GM19452 (cell line): ENCODE data around the gene ADAMTS17.

ENCODE experiments used
- ATAC-seq: cut with Tn5 transposase; IDR thresholded peaks from one replicate; pipeline ENCODE4 v1.9.1; 2021; ENCODE audit not compliant: unreplicated experiment

ADAMTS17 gene

DNA sequence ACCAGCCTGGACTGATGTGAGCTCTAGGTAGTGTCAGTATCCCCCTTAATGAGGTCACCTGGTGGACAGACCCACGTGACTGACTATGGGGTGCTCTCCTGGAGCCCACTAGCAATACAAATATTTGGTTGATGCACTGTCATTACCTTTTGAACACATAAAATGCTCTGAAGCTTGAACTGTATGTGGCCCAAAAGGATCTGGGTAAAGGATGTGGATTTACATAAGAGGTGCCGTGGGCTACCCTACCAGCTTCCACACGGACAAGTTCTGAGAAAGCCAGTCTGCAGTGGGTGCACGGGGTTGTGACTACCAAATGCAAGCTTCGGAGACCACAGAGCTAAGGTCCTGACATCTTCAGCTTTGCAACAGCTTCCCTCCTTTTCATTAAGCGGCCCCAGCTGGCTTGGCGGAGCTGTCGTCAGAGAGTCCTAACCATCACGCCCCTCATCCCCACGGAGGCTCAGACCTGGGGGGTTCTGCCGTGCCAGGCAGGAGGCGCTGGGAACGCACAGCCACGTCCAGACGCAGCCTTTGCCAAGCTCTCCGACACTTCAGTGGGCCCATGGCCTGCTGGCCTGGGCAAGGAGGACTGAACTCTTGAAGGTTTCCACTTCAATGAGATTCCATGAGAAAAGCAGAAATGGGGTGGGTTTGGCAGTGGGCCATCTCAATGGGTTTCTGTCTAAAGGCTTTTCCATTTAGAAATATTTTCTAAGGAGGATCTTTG is 228.3 kb downstream of the ADAMTS17 start:
- ATAC-seq: no peak

DNA sequence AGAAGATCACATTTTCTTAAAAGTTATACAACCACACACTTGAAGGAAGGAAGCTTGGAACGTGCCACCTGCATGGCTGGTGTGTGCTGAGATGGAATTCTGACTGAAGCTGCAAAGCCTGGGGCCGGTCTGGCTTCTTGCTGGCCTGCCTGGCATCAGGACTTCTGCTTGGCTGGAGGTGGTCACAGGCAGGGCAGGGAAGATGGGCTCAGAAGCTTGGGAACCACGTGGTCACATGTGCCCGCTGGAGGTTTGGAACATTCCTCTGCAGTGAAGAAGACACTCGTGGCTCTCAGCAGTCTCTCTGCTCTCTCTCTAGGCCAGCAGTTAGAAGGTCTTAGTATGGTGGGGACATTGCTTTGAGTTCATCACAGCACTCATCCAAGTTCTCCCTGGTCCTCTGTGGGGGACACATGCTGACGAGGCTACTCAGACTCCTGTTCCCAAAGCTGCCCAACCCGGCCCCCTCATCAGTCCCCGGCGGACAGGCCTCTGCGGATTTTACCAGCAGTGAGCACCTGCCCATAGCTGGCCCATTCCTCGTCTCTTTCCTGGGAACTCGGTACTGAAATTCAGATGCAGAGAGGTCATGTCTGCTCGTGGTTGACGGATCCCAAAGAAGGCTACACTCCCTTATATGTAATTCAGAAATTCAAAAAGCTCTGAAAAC is 229.0 kb downstream of the ADAMTS17 start:
- no peak for ATAC-seq

DNA sequence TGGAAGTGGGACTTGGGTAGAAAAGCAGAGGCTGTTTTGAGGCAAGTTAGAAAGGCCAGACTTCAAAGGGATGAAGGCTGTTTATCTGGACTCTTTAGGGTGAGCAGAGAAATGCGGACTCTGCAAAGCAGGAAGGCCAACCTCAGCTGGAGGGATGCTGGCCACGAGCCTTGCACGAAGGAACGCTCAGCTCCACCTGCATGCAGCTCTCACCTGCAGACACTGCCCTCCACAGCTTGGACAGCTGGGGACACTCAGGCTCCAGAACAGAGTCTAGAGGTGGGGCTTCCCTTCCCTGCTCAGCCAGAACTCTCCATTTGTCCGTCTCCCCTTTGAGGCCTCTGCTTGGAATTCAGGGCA is 229.7 kb downstream of the ADAMTS17 start:
- ATAC-seq: no peak

DNA sequence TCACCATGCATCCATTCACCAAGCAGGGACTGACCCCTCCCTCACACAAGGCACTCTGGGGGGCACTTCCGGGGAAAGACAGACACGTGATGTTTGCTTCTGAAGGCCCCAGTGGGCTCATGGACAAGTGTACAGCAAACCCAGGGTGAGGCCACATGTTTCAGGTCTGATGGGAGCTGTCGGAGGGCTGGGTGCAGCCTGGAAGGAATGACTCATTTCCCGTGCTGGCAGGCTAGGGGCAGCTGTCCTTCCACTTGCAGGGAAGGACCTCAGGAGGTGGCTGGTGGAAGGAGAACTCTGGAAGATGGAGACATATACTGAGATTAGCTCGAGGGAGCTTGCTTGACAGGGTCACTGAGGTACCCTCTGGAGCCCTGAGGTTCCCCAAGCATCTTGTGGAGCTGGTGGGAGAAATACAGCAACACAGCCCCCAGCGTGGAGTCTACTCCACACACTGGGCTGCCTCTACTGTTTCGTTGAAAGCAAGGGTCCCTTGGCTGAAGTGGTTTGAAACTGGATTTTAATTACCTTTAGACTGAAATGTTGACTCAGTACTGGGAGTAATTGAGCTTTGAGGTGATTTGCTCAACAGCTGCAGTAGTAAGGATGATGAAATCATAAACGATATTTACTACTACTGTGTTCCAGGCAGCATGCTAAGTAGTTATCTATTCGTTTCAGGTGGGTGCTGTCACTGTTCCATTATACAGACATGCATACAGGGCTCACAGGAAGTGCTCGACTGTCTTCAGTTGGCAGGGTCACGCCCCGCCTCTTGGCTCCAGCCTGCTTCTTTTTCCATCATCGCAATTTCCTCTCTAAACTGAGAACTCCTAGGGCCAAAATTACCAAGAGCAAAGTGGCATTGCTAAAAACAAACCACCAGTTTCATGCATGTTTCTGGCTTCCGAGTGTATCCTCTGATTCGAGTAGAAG is 230.4 kb downstream of the ADAMTS17 start:
- ATAC-seq: no peak

DNA sequence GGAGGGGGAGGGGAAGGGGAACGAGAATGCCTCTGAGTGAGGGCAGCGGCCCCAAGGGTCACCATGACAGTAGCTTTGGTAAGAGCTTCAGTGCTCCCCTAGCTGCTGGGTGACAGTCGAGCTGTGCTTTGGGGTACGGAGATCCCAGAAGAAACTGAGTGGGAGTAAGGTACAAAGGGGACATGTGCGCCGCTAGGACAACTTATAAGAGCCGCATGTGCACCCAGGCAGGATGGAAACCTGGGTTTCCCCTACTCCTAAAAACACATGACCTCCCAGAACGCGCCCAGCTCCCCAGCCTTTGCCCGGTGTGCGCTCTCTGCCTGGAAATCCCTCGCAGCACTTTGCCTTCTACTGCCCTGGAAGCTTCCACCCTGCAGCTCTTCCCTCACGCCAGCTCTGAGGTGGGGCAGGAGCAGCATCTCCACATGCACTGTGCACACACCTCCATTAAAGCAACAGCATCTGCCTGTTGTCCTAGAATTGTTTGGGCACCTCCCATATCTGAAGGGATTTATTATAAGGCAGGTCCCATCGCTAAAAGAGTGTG is 232.2 kb downstream of the ADAMTS17 start:
- ATAC-seq: no peak

DNA sequence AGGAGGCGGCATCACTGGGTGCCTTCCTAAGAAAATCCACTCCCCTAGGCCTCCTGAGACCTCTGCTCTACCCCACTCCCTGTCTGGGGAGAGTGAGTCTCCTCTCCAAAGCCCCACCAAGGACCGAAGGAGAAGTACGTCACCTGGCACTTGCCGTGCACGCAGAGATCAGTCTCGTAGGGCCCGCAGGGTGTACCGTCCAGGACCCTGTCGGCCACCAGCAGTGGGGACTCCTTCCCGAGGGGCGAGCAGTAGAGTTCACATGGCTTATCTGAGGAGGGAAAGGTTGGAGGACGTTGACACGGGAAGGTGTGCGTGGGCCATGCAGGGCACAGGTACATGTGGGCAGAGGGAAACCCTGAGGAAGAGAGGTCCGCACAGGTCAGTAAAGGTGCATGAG is 232.9 kb downstream of the ADAMTS17 start:
- ATAC-seq: no peak

DNA sequence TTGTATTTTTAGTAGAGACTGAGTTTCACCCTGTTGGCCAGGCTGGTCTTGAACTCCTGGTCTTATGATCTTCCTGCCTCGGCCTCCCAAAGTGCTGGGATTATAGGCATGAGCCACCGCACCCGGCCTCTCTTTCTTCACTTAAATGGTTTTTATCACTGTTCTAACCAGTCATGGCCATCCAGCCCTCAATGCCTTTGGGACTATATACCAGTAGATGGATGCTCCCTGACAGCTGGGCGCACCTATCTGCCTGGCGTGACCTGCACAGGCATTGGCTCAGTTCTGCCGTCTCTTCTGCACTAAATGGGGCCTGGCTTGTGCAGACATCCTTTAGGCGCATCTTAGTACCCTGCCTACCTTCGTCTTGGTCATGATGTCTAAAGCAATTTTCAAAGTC is 233.4 kb downstream of the ADAMTS17 start:
- no peak for ATAC-seq

DNA sequence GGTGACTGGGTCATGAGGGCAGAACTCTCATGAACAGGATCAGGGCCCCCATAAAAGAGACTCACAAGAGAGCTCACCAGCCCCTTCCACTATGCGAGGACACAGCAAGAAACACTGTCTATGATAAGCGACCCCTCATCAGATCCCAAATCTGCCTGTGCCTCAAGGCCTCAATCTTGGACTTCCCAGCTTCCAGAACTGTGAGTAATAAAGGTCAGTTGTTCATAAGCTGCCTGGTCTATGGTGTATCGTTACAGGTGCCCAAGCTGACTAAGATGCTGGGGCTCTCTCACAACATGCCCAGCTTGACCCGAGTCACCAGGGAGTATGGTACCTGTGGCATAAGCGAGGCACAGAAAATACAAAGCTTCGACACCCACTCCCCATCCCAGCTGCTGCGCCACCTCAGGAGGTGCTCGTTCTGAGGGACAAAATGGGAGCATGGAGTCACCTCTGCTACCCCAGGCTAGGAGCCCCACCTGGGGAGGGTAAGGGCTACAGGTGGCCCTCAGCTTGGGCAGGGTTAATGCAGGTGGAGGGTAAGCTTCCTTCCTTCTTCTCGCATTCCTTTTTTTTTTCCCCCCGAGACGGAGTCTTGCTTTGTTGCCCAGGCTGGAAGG is 234.1 kb downstream of the ADAMTS17 start:
- ATAC-seq: no peak

DNA sequence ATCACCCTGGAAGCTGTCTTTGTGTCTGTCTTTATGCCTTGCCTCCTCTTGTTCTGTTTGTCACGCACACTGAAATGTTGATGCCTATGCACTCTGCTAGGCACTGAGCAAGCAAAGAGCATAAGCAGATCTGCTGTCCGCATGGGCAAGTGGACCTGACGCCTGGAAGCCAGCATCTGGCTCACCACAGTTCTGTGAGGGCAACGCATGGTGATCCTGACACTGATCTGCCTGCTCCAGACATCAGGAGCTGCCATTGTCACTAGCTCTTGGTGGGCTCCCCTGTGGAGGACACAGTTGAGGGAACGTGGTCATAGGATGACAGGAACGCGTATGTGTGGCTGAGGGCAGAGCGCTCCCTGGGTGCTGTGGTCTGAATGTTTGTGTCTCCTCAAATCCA is 234.6 kb downstream of the ADAMTS17 start:
- no peak for ATAC-seq

DNA sequence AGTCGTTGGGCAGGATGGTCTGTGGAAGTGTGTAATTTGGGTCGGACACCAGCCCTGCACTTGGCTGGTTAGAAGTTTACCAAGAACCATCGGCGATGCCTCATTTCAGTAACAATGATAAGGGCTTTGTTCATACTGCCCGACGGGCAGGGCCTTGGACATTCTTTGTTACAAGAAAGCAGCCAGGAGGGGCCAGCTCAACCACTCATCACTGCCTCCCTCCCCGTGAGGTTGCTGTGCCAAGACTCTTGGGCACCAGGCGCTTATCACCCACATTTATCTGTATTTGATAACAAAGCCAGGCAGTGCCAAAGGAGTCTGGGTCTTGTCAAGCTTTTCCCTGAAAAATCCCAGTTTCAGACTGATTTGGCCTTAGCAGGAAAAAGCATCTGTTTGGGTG is 235.0 kb downstream of the ADAMTS17 start:
- no peak for ATAC-seq

DNA sequence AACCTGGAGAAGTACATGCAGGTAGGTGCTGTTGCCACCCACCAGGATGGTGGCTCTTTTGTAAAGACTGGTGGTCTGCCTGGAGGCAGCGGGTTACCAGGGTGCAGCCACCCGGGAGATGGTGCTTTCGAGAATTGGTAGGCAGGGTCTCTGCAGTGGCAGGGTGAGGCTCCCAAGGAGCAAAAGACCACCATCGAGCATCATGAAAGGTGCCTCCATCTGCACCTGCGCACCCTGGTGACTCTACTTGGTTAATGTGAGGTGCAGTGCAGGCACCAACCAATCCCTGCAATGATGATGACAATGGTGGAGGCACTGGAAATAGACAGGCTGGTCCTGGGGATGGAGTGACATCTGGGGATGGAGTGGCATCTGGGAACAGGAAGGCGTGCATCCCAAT is 236.7 kb downstream of the ADAMTS17 start:
- no peak for ATAC-seq

DNA sequence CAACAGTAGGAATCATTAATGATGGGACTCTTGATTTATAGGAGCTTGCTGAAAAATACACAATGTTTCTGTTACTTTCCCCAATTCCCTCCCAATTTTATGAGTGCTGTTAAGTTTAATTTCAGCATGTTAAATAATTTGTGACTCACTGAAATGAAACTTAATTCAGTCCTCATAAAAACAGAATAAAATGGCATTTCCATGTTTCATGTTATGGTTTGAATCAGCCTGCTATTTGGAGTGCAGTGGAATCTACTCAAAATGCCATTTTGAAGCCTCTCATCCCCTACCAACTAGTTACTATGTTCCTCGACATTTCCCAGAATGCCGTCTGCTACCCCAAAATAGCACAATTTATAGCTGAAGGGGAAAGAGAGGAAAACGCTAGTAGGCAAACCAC is 237.5 kb downstream of the ADAMTS17 start:
- no peak for ATAC-seq

DNA sequence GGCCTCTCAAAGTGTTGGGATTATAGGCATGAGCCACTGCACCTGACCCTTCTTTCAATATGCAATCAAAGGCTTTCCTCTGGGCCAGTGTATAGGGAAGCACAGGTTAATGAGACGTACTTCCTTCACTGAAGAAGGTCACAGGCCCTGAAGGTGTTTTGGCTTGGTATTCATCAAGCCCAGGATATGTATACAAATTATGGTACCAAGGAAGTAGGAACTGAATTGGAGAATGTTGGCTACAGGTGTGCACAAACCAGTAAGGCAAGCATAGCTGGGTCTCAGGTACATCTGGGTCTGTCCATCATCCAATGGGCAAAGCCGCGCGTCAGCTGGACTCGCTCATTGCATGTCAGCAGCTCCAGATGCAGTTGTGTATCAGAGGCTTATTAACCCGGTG is 237.9 kb downstream of the ADAMTS17 start:
- no peak for ATAC-seq

DNA sequence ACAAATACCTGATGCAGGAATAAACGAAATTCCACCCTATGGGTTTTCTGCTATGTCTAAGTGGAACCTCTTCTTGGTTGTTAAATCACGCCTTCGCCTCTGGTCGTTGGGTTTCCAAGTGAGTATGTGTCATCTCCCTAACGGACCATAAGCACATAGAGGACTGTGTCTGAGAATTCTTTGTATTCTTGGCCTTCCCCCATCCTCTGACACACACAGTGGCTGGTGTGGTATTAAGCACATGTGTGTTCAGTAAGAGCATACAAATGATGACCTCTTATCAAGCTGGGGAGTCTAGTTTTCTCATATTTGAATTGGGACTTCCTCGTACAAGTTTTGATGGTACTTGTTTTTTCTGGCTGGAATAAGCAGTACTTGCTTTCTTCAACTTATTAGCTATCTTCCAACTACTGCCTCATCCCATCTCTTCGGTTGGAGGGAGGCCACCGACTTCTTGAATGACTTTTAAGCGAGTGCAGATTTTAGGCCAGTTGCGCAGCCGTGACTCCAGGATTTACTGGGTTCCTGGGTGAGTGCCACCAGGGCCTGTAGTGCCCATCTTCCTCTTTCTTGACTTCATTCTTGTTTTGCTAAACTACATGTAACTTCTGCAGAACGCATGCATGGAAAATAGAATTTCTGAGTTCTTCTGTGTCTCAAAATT is 240.2 kb downstream of the ADAMTS17 start:
- no peak for ATAC-seq

DNA sequence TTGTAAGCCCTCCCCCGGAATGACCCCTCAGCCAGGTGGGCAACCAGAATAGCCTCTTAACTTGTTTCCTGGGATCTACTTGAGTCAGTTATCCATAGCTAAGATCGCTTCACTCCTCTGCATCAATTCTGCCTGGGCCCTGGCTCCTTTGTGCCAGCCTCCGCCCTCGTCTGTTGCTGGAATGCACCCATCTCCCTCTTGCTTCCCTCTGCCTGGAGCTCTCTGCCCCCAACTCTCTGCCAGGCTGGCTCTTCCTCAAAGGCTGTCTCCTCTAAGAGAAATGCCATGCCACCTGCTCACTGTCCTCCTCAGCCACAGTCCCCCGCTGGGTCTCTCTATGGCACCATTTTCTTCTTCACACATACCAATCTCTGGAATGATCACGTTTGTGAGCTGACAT is 240.8 kb downstream of the ADAMTS17 start:
- no peak for ATAC-seq

DNA sequence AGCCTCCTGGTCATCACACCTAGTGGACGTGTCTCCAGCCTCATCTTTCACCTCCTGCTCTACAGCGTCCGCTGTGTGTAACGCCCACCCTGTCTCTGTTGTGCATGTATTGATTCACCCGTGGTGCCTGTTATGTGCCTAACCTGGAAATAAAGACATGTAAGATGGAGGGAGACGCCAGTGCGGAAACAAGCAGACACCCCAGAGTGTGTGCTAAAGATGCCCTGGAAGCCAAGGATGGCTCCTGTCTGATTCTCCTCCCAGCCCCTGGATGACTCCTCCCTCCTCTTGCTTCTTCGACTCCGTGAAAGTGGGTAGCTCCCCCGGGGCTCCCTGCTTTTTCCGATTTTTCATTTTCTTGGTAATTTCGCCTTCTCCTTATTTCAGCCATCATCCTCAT is 241.8 kb downstream of the ADAMTS17 start:
- no peak for ATAC-seq

DNA sequence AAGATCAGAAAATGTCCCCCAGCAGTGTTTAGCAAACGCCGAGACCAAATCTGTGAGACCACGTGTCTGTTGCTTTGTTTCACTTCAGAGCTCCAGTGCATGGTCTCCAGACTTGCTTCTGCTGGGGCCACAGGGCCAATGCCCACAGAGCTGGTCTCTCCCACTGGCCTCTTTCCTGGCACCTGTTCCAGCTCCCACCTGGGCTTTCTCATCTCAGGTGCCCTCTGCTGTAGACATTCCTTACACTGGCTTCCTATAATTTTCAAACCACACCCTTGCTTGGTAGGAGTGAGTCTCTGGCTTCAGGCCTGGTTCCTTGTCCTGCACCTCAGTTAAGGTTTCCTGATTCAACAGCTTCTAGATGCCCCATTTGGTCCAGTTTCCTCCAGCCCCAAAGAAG is 243.1 kb downstream of the ADAMTS17 start:
- ATAC-seq: no peak

DNA sequence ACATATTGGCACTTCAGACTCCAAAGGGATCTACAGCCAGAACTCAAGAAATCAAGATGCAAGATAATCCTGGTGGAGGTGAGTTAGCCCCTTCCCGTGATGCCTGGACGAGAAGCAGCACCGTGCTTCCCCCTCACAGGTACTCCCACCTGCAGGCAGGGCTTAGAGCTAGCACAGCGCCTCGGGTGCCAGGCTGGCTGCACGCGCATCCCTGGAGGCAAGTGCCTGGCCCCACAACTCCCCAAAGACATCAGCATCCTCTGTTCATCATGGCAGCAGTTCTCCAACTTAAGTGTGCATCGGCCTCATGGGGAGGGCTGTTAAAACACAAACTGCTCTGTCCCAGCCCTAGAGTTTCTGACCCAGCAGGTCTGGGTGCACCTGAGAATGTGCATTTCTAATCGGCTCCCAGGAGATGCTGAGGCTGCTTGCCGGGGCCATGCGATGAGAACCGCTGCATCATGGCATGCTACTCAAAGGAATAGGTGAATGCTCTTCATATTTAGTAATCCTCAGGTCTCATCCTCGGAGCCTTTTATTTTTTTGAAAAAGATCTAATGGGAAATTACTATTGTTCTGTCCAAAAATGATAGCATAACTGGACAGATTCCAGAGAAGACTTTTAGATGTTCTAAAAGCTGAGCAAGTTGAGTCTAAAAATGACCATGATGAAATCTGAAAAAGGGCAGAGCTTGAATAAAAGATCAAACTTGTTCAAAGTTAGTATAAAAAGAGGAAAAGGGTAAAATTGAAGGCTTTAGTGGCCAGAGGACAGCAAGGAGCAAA is 244.2 kb downstream of the ADAMTS17 start:
- no peak for ATAC-seq

DNA sequence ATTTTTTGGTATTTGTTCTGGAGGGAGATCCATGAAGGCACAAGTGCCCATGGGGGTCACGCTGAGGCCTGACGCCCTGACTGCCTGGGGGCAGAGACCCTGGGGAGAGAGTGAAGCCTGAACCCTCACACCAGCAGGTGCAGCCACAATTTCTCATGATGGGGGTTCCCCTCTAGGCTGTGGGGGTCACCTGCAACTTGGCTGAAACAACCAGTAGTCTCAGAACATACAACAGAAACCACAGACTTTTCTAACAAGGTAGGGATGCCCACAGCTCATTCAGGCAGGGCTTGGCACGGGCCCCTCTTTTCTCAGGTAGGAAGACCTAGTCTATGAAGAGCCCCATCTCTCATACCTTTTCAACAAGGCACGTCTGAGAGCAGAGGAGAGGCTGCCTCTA is 245.1 kb downstream of the ADAMTS17 start:
- no peak for ATAC-seq

DNA sequence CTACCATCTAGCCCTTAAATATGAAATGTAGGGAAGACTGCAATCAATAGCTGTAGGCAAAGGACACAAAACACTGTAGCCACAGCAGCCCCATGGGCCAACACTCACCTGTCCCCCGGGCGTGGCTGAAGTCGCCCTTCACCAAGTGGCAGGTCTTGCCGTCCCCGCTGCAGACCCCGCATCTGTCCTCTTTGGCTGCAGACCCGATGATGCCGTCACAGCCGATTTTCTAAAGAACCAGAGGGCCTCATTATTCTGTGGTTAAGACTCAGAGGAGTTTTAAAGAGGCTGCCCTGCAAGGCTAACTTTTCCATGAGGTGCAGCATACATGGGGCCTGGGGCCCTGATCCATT is 245.6 kb downstream of the ADAMTS17 start:
- no peak for ATAC-seq
